ENCODE measurements around the gene NPHP4. TPM values are rescaled to one million over a fixed set of nuclear protein-coding genes. Genes with fewer than 3 reads are reported as not detected.
A peak's percentile ranks its signal among the peaks of the same experiment; 100 is the strongest.

The NPHP4 gene
- total RNA-seq, 4 donors from 2014 or later, result 1.1 to 10.4 (median 1.8) TPM

DNA sequence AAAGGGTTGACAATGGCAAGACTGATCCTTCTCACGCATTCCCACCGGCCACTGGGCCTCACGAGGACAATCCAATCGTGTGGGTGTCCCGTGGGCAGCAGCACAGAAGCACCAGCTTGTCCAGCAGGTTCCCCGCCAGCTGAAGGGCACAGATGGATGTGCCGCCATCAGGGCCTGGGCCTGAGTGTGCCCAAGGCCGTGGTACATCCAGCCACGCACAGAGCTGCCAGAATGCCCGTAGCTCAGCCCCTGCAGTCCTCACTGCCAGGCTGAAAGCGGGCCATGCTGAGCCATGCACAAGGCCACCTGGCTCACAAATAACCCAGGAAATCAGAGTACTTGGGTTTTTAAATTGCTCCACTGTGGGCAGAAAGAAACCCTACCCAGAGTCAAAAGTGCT, 7.0 kb downstream of the NPHP4 start:
- ATAC-seq, result no peak
- in situ Hi-C loops (cut with MboI; ENCODE audit: low sequenced_read_pairs in 4 of 4), result no loop called here

GRCh38 chr1:5983361-5984103, 8.7 kb downstream of the NPHP4 start:
- Histone ChIP-seq H3K4me3 (no peak overlapping the region), H3K27ac (no peak overlapping the region), H3K4me1 (no peaks in the 10 kb centered on the region), H3K36me3 (no peaks in the 10 kb centered on the region), H3K27me3 (no peaks in the 10 kb centered on the region), H3K9me3 (no peaks in the 10 kb centered on the region)
- TF ChIP-seq POLR2A (IDR thresholded peaks at IDR 0.05) (no peak), CTCF (IDR thresholded peaks at IDR 0.05 in 4 of 5, conservative IDR thresholded peaks at IDR 0.05 in 1 of 5) (no peak)
- ATAC-seq, result peak in 1 of 2 donors; percentile 37
- in situ Hi-C loops (cut with MboI; ENCODE audit: low sequenced_read_pairs in 4 of 4), result no loop called here
- no peak for DNase-seq
- intact Hi-C loops (cut with DNase I; ENCODE audit: low total_unique reads), result no loop called here

More for the DNA sequence above, 7.0 kb downstream of the NPHP4 start:
- H3K9me3 ChIP-seq, result no peaks in the 10 kb centered on the region
- no peak overlapping the region for H3K4me3 ChIP-seq
- intact Hi-C loops (cut with DNase I; ENCODE audit: low total_unique reads), result no loop called here
- TF ChIP-seq CTCF (IDR thresholded peaks at IDR 0.05 in 4 of 5, conservative IDR thresholded peaks at IDR 0.05 in 1 of 5), result no peak
- TF ChIP-seq POLR2A (IDR thresholded peaks at IDR 0.05), result no peak
- no peaks in the 10 kb centered on the region for H3K36me3 ChIP-seq
- H3K27ac ChIP-seq, result no peak overlapping the region
- H3K4me1 ChIP-seq, result no peaks in the 10 kb centered on the region
- H3K27me3 ChIP-seq, result no peaks in the 10 kb centered on the region
- DNase-seq, result no peak

- Histone ChIP-seq H3K27me3 (no peaks in the 10 kb centered on the region), H3K27ac (no peak overlapping the region), H3K4me3 (no peak overlapping the region), H3K9me3 (no peaks in the 10 kb centered on the region), H3K4me1 (no peaks in the 10 kb centered on the region), H3K36me3 (no peaks in the 10 kb centered on the region)
- DNase-seq, result no peak
- in situ Hi-C loops (cut with MboI; ENCODE audit: low sequenced_read_pairs in 4 of 4), result no loop called here
- TF ChIP-seq CTCF (IDR thresholded peaks at IDR 0.05 in 4 of 5, conservative IDR thresholded peaks at IDR 0.05 in 1 of 5), result no peak
- TF ChIP-seq POLR2A (IDR thresholded peaks at IDR 0.05), result no peak
- peak in 1 of 2 donors; percentile 57 for ATAC-seq
- intact Hi-C loops (cut with DNase I; ENCODE audit: low total_unique reads), result no loop called here
These were observed 9.4 kb downstream of the NPHP4 start for GRCh38 chr1:5982868-5983267.

DNA sequence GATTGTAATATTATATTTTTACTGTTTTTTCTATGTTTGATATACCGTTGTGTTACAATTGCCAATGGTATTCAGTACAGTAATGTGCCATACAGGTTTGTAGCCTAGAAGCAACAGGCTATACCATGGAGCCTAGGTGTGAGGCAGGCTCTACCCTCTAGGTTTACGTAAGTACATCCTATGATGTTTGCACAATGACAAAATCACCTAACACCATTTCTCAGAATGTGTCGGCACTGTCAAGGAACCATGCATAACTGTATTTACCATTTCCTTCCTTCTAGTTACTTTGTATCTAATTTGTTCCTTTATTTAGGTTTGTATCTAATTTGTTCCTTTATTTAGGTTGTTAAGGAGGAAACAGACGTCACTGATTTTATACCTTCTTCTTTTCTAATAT, 9.9 kb downstream of the NPHP4 start:
- no peak for TF ChIP-seq CTCF (IDR thresholded peaks at IDR 0.05 in 4 of 5, conservative IDR thresholded peaks at IDR 0.05 in 1 of 5)
- TF ChIP-seq POLR2A (IDR thresholded peaks at IDR 0.05), result no peak

GRCh38 chr1:5981009-5981380, 11.2 kb downstream of the NPHP4 start:
- DNase-seq (no peak), ATAC-seq (no peak)
- intact Hi-C loops (cut with DNase I; ENCODE audit: low total_unique reads) (no loop called here), in situ Hi-C loops (cut with MboI; ENCODE audit: low sequenced_read_pairs in 4 of 4) (no loop called here)
- Histone ChIP-seq H3K4me1 (no peaks in the 10 kb centered on the region), H3K9me3 (no peaks in the 10 kb centered on the region), H3K27me3 (no peaks in the 10 kb centered on the region), H3K4me3 (no peak overlapping the region), H3K36me3 (no peaks in the 10 kb centered on the region), H3K27ac (no peak overlapping the region)
- TF ChIP-seq POLR2A (IDR thresholded peaks at IDR 0.05), result no peak
- TF ChIP-seq CTCF (IDR thresholded peaks at IDR 0.05 in 4 of 5, conservative IDR thresholded peaks at IDR 0.05 in 1 of 5), result no peak

More for the DNA sequence above, 9.9 kb downstream of the NPHP4 start:
- Histone ChIP-seq H3K9me3 (no peaks in the 10 kb centered on the region), H3K4me1 (no peaks in the 10 kb centered on the region), H3K27me3 (no peaks in the 10 kb centered on the region), H3K36me3 (no peaks in the 10 kb centered on the region), H3K4me3 (no peak overlapping the region), H3K27ac (no peak overlapping the region)
- ATAC-seq (no peak), DNase-seq (no peak)
- in situ Hi-C loops (cut with MboI; ENCODE audit: low sequenced_read_pairs in 4 of 4) (no loop called here), intact Hi-C loops (cut with DNase I; ENCODE audit: low total_unique reads) (no loop called here)
